ENCODE results near the gene CERS5. TPM values are rescaled to one million over a fixed set of nuclear protein-coding genes. Genes with fewer than 3 reads are reported as not detected.
A peak's percentile ranks its signal among the peaks of the same experiment; 100 is the strongest.

The CERS5 gene
- total and polyA plus RNA-seq, 4 donors: 6.9 to 16.2 (median 8.2) TPM

DNA sequence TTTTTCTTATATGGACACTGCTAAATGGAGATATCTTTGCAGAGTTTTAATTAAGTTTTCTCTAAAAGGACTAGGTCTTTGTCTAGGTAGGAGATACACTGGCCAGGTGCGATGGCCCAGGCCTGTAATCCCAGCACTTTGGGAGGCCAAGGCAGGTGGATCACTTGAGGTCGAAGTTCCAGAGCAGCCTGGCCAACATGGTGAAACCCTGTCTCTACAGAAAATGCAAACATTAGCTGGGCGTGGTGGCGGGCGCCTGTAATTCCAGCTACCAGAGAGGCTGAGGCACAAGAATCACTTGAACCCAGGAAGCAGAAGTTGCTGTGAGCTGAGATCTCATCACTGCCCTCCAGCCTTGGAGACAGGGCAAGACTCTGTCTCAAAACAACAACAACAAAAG is 17.1 kb upstream of the CERS5 start:
- no peaks in the 10 kb centered on the region for H3K27me3 ChIP-seq (ENCODE audit: control insufficient read depth in 4 of 4, insufficient read depth in 4 of 4, low read length in 3 of 4)
- no peaks in the 10 kb centered on the region for H3K9me3 ChIP-seq (ENCODE audit: control insufficient read depth in 4 of 4, low read length in 3 of 4)
- TF ChIP-seq HNF4A (conservative IDR thresholded peaks at IDR 0.05) (no peak), EGR1 (IDR thresholded peaks at IDR 0.05; ENCODE audit: low read depth in 2 of 2) (no peak), NR2F2 (IDR thresholded peaks at IDR 0.05) (no peak), FOXA1 (IDR thresholded peaks at IDR 0.05) (no peak), HNF4G (IDR thresholded peaks at IDR 0.05) (no peak), JUND (IDR thresholded peaks at IDR 0.05) (no peak), TAF1 (conservative IDR thresholded peaks at IDR 0.05) (no peak), YY1 (IDR thresholded peaks at IDR 0.05) (no peak), RXRA (IDR thresholded peaks at IDR 0.05) (no peak)
- TF ChIP-seq, protein P1, sequence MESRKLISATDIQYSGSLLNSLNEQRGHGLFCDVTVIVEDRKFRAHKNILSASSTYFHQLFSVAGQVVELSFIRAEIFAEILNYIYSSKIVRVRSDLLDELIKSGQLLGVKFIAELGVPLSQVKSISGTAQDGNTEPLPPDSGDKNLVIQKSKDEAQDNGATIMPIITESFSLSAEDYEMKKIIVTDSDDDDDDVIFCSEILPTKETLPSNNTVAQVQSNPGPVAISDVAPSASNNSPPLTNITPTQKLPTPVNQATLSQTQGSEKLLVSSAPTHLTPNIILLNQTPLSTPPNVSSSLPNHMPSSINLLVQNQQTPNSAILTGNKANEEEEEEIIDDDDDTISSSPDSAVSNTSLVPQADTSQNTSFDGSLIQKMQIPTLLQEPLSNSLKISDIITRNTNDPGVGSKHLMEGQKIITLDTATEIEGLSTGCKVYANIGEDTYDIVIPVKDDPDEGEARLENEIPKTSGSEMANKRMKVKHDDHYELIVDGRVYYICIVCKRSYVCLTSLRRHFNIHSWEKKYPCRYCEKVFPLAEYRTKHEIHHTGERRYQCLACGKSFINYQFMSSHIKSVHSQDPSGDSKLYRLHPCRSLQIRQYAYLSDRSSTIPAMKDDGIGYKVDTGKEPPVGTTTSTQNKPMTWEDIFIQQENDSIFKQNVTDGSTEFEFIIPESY (IDR thresholded peaks at IDR 0.05): no peak
- TF ChIP-seq, protein P2, sequence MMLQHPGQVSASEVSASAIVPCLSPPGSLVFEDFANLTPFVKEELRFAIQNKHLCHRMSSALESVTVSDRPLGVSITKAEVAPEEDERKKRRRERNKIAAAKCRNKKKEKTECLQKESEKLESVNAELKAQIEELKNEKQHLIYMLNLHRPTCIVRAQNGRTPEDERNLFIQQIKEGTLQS (IDR thresholded peaks at IDR 0.05): no peak
- no peak overlapping the region for H3K4me3 ChIP-seq (ENCODE audit: low read depth in 1 of 3, low read length in 3 of 3)
- peaks cover 0 to 9% (median 2%) of the 10 kb centered on the region in 4 donors for H3K36me3 ChIP-seq (ENCODE audit: control insufficient read depth in 4 of 4, insufficient read depth in 3 of 4, low read depth in 1 of 4, low read length in 3 of 4)
- WGBS: 85% methylated on average over 5 of the region's 5 CpGs
- DNase-seq (ENCODE audit: low spot score): no peak
- H3K9ac ChIP-seq (ENCODE audit: low read depth in 1 of 2, low read length in 2 of 2): no peak overlapping the region
- H3K27ac ChIP-seq (ENCODE audit: low read depth in 1 of 2, low read length in 2 of 2): no peak overlapping the region
- no peaks in the 10 kb centered on the region for H3K4me1 ChIP-seq (ENCODE audit: control insufficient read depth in 4 of 4, insufficient read depth in 4 of 4, low read length in 3 of 4)

DNA sequence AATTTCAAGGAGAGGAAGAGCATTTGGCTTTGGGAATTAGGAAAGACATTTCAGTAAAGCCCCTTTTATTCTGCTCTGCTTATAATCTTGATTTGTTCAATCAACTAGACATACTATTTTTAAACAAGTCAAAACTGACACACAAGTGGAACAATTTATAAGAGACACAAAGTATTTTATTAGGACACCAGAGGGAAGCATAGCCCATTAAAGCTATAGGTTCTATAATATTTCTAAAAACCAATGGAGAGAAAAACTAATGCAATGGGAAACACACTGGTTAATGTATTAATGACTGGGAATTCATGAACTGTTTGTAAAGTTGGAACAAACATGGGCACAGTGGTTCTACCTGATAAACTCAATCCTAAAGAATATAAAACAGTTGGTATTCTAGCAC is 15.3 kb upstream of the CERS5 start:
- Histone ChIP-seq H3K4me1 (ENCODE audit: control insufficient read depth in 4 of 4, insufficient read depth in 4 of 4, low read length in 3 of 4) (no peaks in the 10 kb centered on the region), H3K36me3 (ENCODE audit: control insufficient read depth in 4 of 4, insufficient read depth in 3 of 4, low read depth in 1 of 4, low read length in 3 of 4) (peaks cover 0 to 16% (median 5%) of the 10 kb centered on the region in 4 donors), H3K27ac (ENCODE audit: low read depth in 1 of 2, low read length in 2 of 2) (no peak overlapping the region), H3K9ac (ENCODE audit: low read depth in 1 of 2, low read length in 2 of 2) (no peak overlapping the region), H3K9me3 (ENCODE audit: control insufficient read depth in 4 of 4, low read length in 3 of 4) (no peaks in the 10 kb centered on the region), H3K4me3 (ENCODE audit: low read depth in 1 of 3, low read length in 3 of 3) (no peak overlapping the region), H3K27me3 (ENCODE audit: control insufficient read depth in 4 of 4, insufficient read depth in 4 of 4, low read length in 3 of 4) (no peaks in the 10 kb centered on the region)
- TF ChIP-seq JUND (IDR thresholded peaks at IDR 0.05): no peak
- TF ChIP-seq, protein P2 (IDR thresholded peaks at IDR 0.05): no peak
- TF ChIP-seq RAD21 (IDR thresholded peaks at IDR 0.05): peak; percentile 37 to 40
- DNase-seq (ENCODE audit: low spot score): no peak

DNA sequence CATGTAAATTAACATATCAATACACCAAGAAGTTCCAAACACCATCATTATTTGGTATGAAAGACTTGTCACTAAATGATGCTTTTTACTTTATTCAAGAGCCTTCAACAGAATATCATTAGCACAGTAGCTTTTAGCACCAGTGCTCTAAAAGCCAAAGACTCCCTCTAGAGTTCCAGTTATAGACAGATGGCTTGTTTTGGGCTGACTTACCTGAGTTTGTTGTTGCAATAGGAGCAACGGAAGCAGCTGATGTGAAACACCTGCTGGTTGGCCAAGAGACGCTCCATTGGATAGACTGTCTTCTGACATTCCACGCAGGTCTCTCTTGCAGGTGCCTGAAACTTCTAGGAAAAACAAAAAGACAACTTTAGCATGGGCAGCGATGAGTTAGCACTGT is 14.5 kb upstream of the CERS5 start:
- Histone ChIP-seq H3K27me3 (ENCODE audit: control insufficient read depth in 4 of 4, insufficient read depth in 4 of 4, low read length in 3 of 4) (no peaks in the 10 kb centered on the region), H3K9me3 (ENCODE audit: control insufficient read depth in 4 of 4, low read length in 3 of 4) (no peaks in the 10 kb centered on the region), H3K27ac (ENCODE audit: low read depth in 1 of 2, low read length in 2 of 2) (no peak overlapping the region), H3K4me3 (ENCODE audit: low read depth in 1 of 3, low read length in 3 of 3) (no peak overlapping the region), H3K9ac (ENCODE audit: low read depth in 1 of 2, low read length in 2 of 2) (no peak overlapping the region), H3K4me1 (ENCODE audit: control insufficient read depth in 4 of 4, insufficient read depth in 4 of 4, low read length in 3 of 4) (no peaks in the 10 kb centered on the region), H3K36me3 (ENCODE audit: control insufficient read depth in 4 of 4, insufficient read depth in 3 of 4, low read depth in 1 of 4, low read length in 3 of 4) (peaks cover 1 to 24% (median 12%) of the 10 kb centered on the region in 4 donors)
- DNase-seq (ENCODE audit: low spot score): no peak
- TF ChIP-seq, protein P3, sequence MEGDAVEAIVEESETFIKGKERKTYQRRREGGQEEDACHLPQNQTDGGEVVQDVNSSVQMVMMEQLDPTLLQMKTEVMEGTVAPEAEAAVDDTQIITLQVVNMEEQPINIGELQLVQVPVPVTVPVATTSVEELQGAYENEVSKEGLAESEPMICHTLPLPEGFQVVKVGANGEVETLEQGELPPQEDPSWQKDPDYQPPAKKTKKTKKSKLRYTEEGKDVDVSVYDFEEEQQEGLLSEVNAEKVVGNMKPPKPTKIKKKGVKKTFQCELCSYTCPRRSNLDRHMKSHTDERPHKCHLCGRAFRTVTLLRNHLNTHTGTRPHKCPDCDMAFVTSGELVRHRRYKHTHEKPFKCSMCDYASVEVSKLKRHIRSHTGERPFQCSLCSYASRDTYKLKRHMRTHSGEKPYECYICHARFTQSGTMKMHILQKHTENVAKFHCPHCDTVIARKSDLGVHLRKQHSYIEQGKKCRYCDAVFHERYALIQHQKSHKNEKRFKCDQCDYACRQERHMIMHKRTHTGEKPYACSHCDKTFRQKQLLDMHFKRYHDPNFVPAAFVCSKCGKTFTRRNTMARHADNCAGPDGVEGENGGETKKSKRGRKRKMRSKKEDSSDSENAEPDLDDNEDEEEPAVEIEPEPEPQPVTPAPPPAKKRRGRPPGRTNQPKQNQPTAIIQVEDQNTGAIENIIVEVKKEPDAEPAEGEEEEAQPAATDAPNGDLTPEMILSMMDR (IDR thresholded peaks at IDR 0.05; ENCODE audit: low read depth, low read length, missing input control): no peak
- TF ChIP-seq, protein P2 (IDR thresholded peaks at IDR 0.05): no peak
- no peak for TF ChIP-seq RXRA (IDR thresholded peaks at IDR 0.05)
- TF ChIP-seq RAD21 (IDR thresholded peaks at IDR 0.05): no peak
- TF ChIP-seq FOXA1 (IDR thresholded peaks at IDR 0.05): no peak
- WGBS: 95% methylated on average over 4 of the region's 4 CpGs

Measured in liver (tissue), 9 donors.